Mucosa of descending colon (tissue), 3 donors: ENCODE measurements around the gene RETN. TPM values are rescaled to one million over a fixed set of nuclear protein-coding genes. Genes with fewer than 3 reads are reported as not detected.
A peak's percentile ranks its signal among the peaks of the same experiment; 100 is the strongest.

Experiments
- ATAC-seq: fragments of 200-7000 bp; cut with Tn5 transposase; one replicate; pipeline ENCODE4 v1.9.1; 2020; ENCODE audit warnings: mild to moderate bottlenecking, moderate library complexity
- DNase-seq, 3 donors: peaks; one replicate each; pipeline ENCODE4 v3.0.0-alpha.2; 2020
- H3K36me3 ChIP-seq: fragments of 200-600 bp; one replicate; pipeline ENCODE4 v1.8.0; 2021; ENCODE audit warnings: low read depth, mild to moderate bottlenecking
- H3K4me1 ChIP-seq: fragments of 200-600 bp; one replicate; pipeline ENCODE4 v1.8.0; 2021; ENCODE audit warnings: low read depth, mild to moderate bottlenecking
- H3K4me3 ChIP-seq: fragments of 200-600 bp; one replicate; pipeline ENCODE4 v1.8.0; 2021; ENCODE audit warnings: mild to moderate bottlenecking
- H3K9me3 ChIP-seq: fragments of 200-600 bp; one replicate; pipeline ENCODE4 v1.8.0; 2021; ENCODE audit warnings: mild to moderate bottlenecking
- CTCF ChIP-seq: fragments of 200-600 bp; IDR thresholded peaks from one replicate; pipeline ENCODE4 v1.8.0; 2022; ENCODE audit warnings: antibody characterized with exemption, mild to moderate bottlenecking
- intact Hi-C, 2 donors: fragments of 100-400 bp; cut with DNase I in 1 of 2; cut with micrococcal nuclease in 1 of 2; formaldehyde crosslinking; loops; one replicate each; pipeline versions ENCODE4 v1.11.0 to v1.11.1; 2022; cut with DNase I, micrococcal nuclease
- total RNA-seq, 3 donors: library from RNA; stranded (reverse); fragmentation: NEBNext Ultra II Directional in 2 of 3; extraction: Animal tissue kit (Norgen Biotek cat#: 25700) in 2 of 3; gene quantifications; one replicate each; pipeline versions ENCODE4 v1.2.1 to v1.2.4, GENCODE V29; 2021 to 2023
- donor health status: DM: no; HTN: no; CAD: no; lungs with moderate emphysema.
- donor health status: DM: no; HTN: no; CAD: no.
- donor health status: DM: no; HTN: yes; CAD: no.

The RETN gene
- total RNA-seq, 3 donors from 2014 or later, result not detected

- Histone ChIP-seq H3K4me3 (no peak overlapping the region), H3K4me1 (peaks cover 10% of the 10 kb centered on the region), H3K36me3 (no peaks in the 10 kb centered on the region), H3K9me3 (no peaks in the 10 kb centered on the region)
- no peak for ATAC-seq
- no peak for DNase-seq
- TF ChIP-seq CTCF, result no peak
- intact Hi-C loops, result loop anchor here in 1 of 2 donors (10.0 kb wide), 1 partner anchor 109 kb away; no protein-coding TSS in a partner anchor
These were observed 16.9 kb downstream of the RETN start for GRCh38 chr19:7685546-7686445.

GRCh38 chr19:7687177-7687576, 18.3 kb downstream of the RETN start:
- Histone ChIP-seq H3K4me1 (peaks cover 1% of the 10 kb centered on the region), H3K36me3 (no peaks in the 10 kb centered on the region), H3K9me3 (no peaks in the 10 kb centered on the region), H3K4me3 (no peak overlapping the region)
- intact Hi-C loops, result loop anchor here in 1 of 2 donors (10.0 kb wide), 1 partner anchor 108 kb away; no protein-coding TSS in a partner anchor
- no peak for TF ChIP-seq CTCF
- DNase-seq (no peak), ATAC-seq (no peak)

- intact Hi-C loops, result loop anchor here in 1 of 2 donors (10.0 kb wide), 1 partner anchor 106 kb away; no protein-coding TSS in a partner anchor
- no peak for DNase-seq
- no peak overlapping the region for H3K4me3 ChIP-seq
- H3K9me3 ChIP-seq, result no peaks in the 10 kb centered on the region
- no peak for TF ChIP-seq CTCF
- no peaks in the 10 kb centered on the region for H3K36me3 ChIP-seq
- peak; percentile 17 for ATAC-seq
- no peaks in the 10 kb centered on the region for H3K4me1 ChIP-seq
These were observed 20.3 kb downstream of the RETN start for GRCh38 chr19:7689165-7689564.

GRCh38 chr19:7690779-7691258, 22.0 kb downstream of the RETN start:
- intact Hi-C loops, result no loop called here
- DNase-seq (no peak), ATAC-seq (no peak)
- Histone ChIP-seq H3K9me3 (no peaks in the 10 kb centered on the region), H3K4me1 (no peaks in the 10 kb centered on the region), H3K36me3 (no peaks in the 10 kb centered on the region), H3K4me3 (no peak overlapping the region)
- no peak for TF ChIP-seq CTCF

GRCh38 chr19:7691497-7691896, 22.6 kb downstream of the RETN start:
- Histone ChIP-seq H3K4me3 (no peak overlapping the region), H3K36me3 (no peaks in the 10 kb centered on the region), H3K4me1 (no peaks in the 10 kb centered on the region), H3K9me3 (no peaks in the 10 kb centered on the region)
- no peak for TF ChIP-seq CTCF
- intact Hi-C loops, result no loop called here
- ATAC-seq (no peak), DNase-seq (no peak)
